A673 (cell line): ENCODE results near the gene MMS22L. TPM values are rescaled to one million over a fixed set of nuclear protein-coding genes. Genes with fewer than 3 reads are reported as not detected.

ENCODE experiments used
- BruUV-seq: library from RNA; stranded (reverse); fragments of 400-500 nt; replicated peaks from 2 replicates; lab custom pipeline; 2021; lab: Mats Ljungman, UMichigan
- CTCF ChIA-PET: fragments of 300-600 bp; sonication (Branson Sonifier 250); formaldehyde crosslinking; loops from one replicate; lab custom pipeline; 2022; ENCODE audit warnings: antibody characterized with exemption; lab: Charles Lee
- POLR2A ChIA-PET: fragments of 300-600 bp; sonication (Branson Sonifier 250); formaldehyde crosslinking; loops from one replicate; lab custom pipeline; 2022; ENCODE audit warnings: antibody characterized with exemption; ENCODE audit not compliant: low non-redundant PET; lab: Charles Lee
- DNase-seq: peaks from one replicate; pipeline ENCODE4 v3.0.0-alpha.2; 2015; ENCODE audit warnings: low spot score
- H3K27ac ChIP-seq: fragments of 200-600 bp; sonication (generic); 2 replicates; pipeline ENCODE4 v1.5.1; 2016; ENCODE audit warnings: mixed run types, low read depth, mild to moderate bottlenecking, mixed read lengths, antibody characterized with exemption, low read length; ENCODE audit not compliant: poor library complexity, severe bottlenecking
- H3K27me3 ChIP-seq: fragments of 200-600 bp; sonication (generic); replicated peaks from 2 replicates; pipeline ENCODE4 v1.6.1; 2017; ENCODE audit warnings: mixed run types, low read depth, mild to moderate bottlenecking, mixed read lengths, antibody characterized with exemption, low read length; ENCODE audit not compliant: insufficient read depth, poor library complexity
- H3K36me3 ChIP-seq: fragments of 200-600 bp; sonication (generic); 2 replicates; pipeline ENCODE4 v1.6.1; 2016; ENCODE audit warnings: mixed run types, mild to moderate bottlenecking, mixed read lengths, antibody characterized with exemption, low read length; ENCODE audit not compliant: insufficient read depth, poor library complexity, severe bottlenecking
- H3K4me1 ChIP-seq: fragments of 200-600 bp; sonication (generic); 2 replicates; pipeline ENCODE4 v1.6.1; 2017; ENCODE audit warnings: mixed run types, mild to moderate bottlenecking, mixed read lengths, antibody characterized with exemption, low read length; ENCODE audit not compliant: insufficient read depth, poor library complexity, severe bottlenecking
- H3K4me3 ChIP-seq: fragments of 200-600 bp; sonication (generic); 2 replicates; pipeline ENCODE4 v1.5.1; 2016; ENCODE audit warnings: low read depth, mixed run types, mild to moderate bottlenecking, mixed read lengths, low read length; ENCODE audit not compliant: poor library complexity, severe bottlenecking
- H3K9me3 ChIP-seq: fragments of 200-600 bp; sonication (generic); 2 replicates; pipeline ENCODE4 v1.6.1; 2016; ENCODE audit warnings: mixed run types, low read depth, mild to moderate bottlenecking, mixed read lengths, antibody characterized with exemption, low read length; ENCODE audit not compliant: poor library complexity, severe bottlenecking
- EZH2 ChIP-seq: fragments of 200-600 bp; sonication (generic); IDR thresholded peaks from 2 replicates; pipeline ENCODE4 v1.6.1; 2017; ENCODE audit warnings: borderline replicate concordance, low read depth, mild to moderate bottlenecking, mixed read lengths, antibody characterized with exemption, low read length; ENCODE audit not compliant: poor library complexity, severe bottlenecking
- intact Hi-C: fragments of 100-400 bp; cut with micrococcal nuclease; formaldehyde crosslinking; loops from one replicate; pipeline ENCODE4 v1.10.0; 2022; ENCODE audit not compliant: unreplicated experiment
- total RNA-seq: library from RNA; stranded (reverse); gene quantifications from 2 replicates; pipeline ENCODE4 v1.2.3, GENCODE V29; 2021
- TF ChIP-seq, protein P1 (sequence below): fragments of 300-800, 200-600 bp; sonication (generic); conservative IDR thresholded peaks from 2 replicates; pipeline ENCODE4 v1.5.1; 2017; ENCODE audit warnings: low read depth, mild to moderate bottlenecking, antibody characterized with exemption, low read length, moderate library complexity, mixed read lengths

The MMS22L gene
- total RNA-seq, 1 experiment from 2014 or later = 59.2 TPM

DNA sequence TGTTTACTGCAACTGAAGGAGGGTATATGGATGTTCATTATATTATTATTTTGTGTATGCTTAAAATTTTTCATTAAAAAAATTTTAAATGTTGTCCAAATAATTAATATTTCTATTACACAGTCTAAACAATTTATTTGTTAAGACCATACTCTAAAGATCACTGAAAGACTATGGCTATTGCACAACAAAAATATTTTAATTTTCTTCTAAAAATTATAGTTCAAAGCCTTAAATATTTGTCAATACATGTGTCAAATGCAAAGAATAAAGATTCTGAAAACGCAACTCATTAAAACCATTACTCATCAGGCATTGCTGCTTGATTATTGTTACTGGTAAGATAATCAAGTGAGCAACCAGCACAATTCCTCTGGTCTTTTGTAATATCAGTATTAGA, 2.2 kb downstream of the MMS22L start:
- Histone ChIP-seq H3K4me3 (peak overlapping the region; percentile 76), H3K36me3 (peaks cover 52% of the 10 kb centered on the region), H3K9me3 (no peaks in the 10 kb centered on the region), H3K27ac (no peak overlapping the region), H3K4me1 (peaks cover 13% of the 10 kb centered on the region), H3K27me3 (no peaks in the 10 kb centered on the region)
- TF ChIP-seq, protein P1, sequence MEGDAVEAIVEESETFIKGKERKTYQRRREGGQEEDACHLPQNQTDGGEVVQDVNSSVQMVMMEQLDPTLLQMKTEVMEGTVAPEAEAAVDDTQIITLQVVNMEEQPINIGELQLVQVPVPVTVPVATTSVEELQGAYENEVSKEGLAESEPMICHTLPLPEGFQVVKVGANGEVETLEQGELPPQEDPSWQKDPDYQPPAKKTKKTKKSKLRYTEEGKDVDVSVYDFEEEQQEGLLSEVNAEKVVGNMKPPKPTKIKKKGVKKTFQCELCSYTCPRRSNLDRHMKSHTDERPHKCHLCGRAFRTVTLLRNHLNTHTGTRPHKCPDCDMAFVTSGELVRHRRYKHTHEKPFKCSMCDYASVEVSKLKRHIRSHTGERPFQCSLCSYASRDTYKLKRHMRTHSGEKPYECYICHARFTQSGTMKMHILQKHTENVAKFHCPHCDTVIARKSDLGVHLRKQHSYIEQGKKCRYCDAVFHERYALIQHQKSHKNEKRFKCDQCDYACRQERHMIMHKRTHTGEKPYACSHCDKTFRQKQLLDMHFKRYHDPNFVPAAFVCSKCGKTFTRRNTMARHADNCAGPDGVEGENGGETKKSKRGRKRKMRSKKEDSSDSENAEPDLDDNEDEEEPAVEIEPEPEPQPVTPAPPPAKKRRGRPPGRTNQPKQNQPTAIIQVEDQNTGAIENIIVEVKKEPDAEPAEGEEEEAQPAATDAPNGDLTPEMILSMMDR = no peak
- no peak for TF ChIP-seq EZH2
- POLR2A ChIA-PET = no interaction called here
- DNase-seq = no peak
- BruUV-seq = no TSS peak
- CTCF ChIA-PET = no interaction called here
- intact Hi-C loops = no loop called here

- BruUV-seq = no TSS peak
- intact Hi-C loops = no loop called here
- POLR2A ChIA-PET = no interaction called here
Observed at GRCh38 chr6:97275804-97276203, 7.2 kb downstream of the MMS22L start.

GRCh38 chr6:97269821-97270220, 13.2 kb downstream of the MMS22L start:
- Histone ChIP-seq H3K4me3 (no peak overlapping the region), H3K27me3 (no peaks in the 10 kb centered on the region), H3K36me3 (peaks cover 90% of the 10 kb centered on the region), H3K27ac (no peak overlapping the region), H3K9me3 (peaks cover 8% of the 10 kb centered on the region), H3K4me1 (no peaks in the 10 kb centered on the region)
- BruUV-seq = no TSS peak
- TF ChIP-seq EZH2 = no peak
- TF ChIP-seq, protein P1 = no peak
- DNase-seq = no peak
- ChIA-PET CTCF (no interaction called here), POLR2A (no interaction called here)
- intact Hi-C loops = no loop called here

More at GRCh38 chr6:97275804-97276203, 7.2 kb downstream of the MMS22L start:
- Histone ChIP-seq H3K27me3 (no peaks in the 10 kb centered on the region), H3K9me3 (no peaks in the 10 kb centered on the region), H3K27ac (no peak overlapping the region), H3K36me3 (peaks cover 92% of the 10 kb centered on the region), H3K4me3 (no peak overlapping the region), H3K4me1 (peaks cover 7% of the 10 kb centered on the region)
- CTCF ChIA-PET = no interaction called here
- DNase-seq = no peak
- TF ChIP-seq, protein P1 = no peak
- no peak for TF ChIP-seq EZH2
